Natural killer cell (primary cell): ENCODE results near the gene MYO18B. TPM values are rescaled to one million over a fixed set of nuclear protein-coding genes. Genes with fewer than 3 reads are reported as not detected.

Experiments used
- ATAC-seq, 3 donors: fragments of 150-1000 bp in 2 of 3; fragments of 200-7000 bp in 1 of 3; cut with Tn5 transposase; 1 replicate in 1 of 3; 2 replicates in 2 of 3; pipeline ENCODE4 v1.10.0; 2021; ENCODE audit warnings: mild to moderate bottlenecking in 2 of 3, moderate library complexity in 2 of 3
- DNase-seq, 2 donors: peaks; one replicate each; pipeline versions ENCODE4 v3.0.0 to v3.0.0-alpha.2; 2013 to 2021; ENCODE audit warnings: mixed read lengths in 1 of 2
- H3K27ac ChIP-seq: one replicate; pipeline ENCODE4 v1.5.1; 2013; ENCODE audit warnings: mild to moderate bottlenecking, low read length
- H3K27me3 ChIP-seq: one replicate; pipeline ENCODE4 v1.6.1; 2013; ENCODE audit warnings: low read length; ENCODE audit not compliant: control insufficient read depth, insufficient read depth
- H3K36me3 ChIP-seq: one replicate; pipeline ENCODE4 v1.6.1; 2013; ENCODE audit warnings: low read length; ENCODE audit not compliant: control insufficient read depth, insufficient read depth
- H3K4me1 ChIP-seq: one replicate; pipeline ENCODE4 v1.6.1; 2013; ENCODE audit warnings: low read length; ENCODE audit not compliant: control insufficient read depth, insufficient read depth
- H3K4me3 ChIP-seq: one replicate; pipeline ENCODE4 v1.5.1; 2013; ENCODE audit warnings: low read length
- H3K9me3 ChIP-seq: one replicate; pipeline ENCODE4 v1.6.1; 2013; ENCODE audit warnings: low read length; ENCODE audit not compliant: control insufficient read depth, insufficient read depth
- H3K27ac Mint-ChIP-seq, 2 donors: one replicate each; pipeline ENCODE4 v1.8.0; 2022; ENCODE audit warnings: mild to moderate bottlenecking in 2 of 2, mixed read lengths in 2 of 2, moderate library complexity in 1 of 2
- H3K27me3 Mint-ChIP-seq, 2 donors: one replicate each; pipeline ENCODE4 v1.8.0; 2022; ENCODE audit warnings: low read depth in 2 of 2, mixed read lengths in 2 of 2
- H3K36me3 Mint-ChIP-seq: one replicate; pipeline ENCODE4 v1.8.0; 2022; ENCODE audit warnings: mixed read lengths
- H3K4me1 Mint-ChIP-seq, 2 donors: one replicate each; pipeline ENCODE4 v1.8.0; 2022; ENCODE audit warnings: mixed read lengths in 2 of 2
- H3K4me3 Mint-ChIP-seq: one replicate; pipeline ENCODE4 v1.8.0; 2022; ENCODE audit warnings: mild to moderate bottlenecking, moderate library complexity, mixed read lengths
- H3K9me3 Mint-ChIP-seq, 2 donors: one replicate each; pipeline ENCODE4 v1.8.0; 2022; ENCODE audit warnings: mixed read lengths in 2 of 2
- CTCF ChIP-seq: fragments of 200-600 bp; IDR thresholded peaks from one replicate; pipeline ENCODE4 v1.8.0; 2022; ENCODE audit warnings: antibody characterized with exemption
- WGBS: methylation state at CpG from one replicate; pipeline ENCODE4 v1.1.7; 2013; ENCODE audit warnings: missing lambda C conversion rate; ENCODE audit not compliant: insufficient coverage; 5-methylcytosine and 5-hydroxymethylcytosine counted together
- intact Hi-C: fragments of 100-400 bp; cut with micrococcal nuclease; formaldehyde crosslinking; loops from one replicate; pipeline ENCODE4 v1.14.2; 2022
- total RNA-seq, 4 donors: library from RNA; stranded (reverse); fragments of 120-200 nt in 1 of 4; gene quantifications; one replicate each; pipeline versions ENCODE4 v1.2.3 to v1.2.4, GENCODE V29; 2013 to 2022

Gene MYO18B
- total RNA-seq, 3 donors from 2014 or later (not counting 1 experiment from before 2014, with no cell fraction given) = 0.07 to 0.14 (median 0.10) TPM

- H3K27ac ChIP-seq = no peak overlapping the region
- H3K36me3 ChIP-seq = no peaks in the 10 kb centered on the region
- H3K27me3 Mint-ChIP-seq = peaks cover 0 to 4% of the 10 kb centered on the region in 2 donors
- no peaks in the 10 kb centered on the region for H3K4me1 ChIP-seq
- no peaks in the 10 kb centered on the region for H3K27me3 ChIP-seq
- intact Hi-C loops = no loop called here
- no peak overlapping the region for H3K4me3 ChIP-seq
- whole genome bisulfite sequencing = 62% methylated on average over 6 of the region's 6 CpGs
- no peaks in the 10 kb centered on the region for H3K4me1 Mint-ChIP-seq
- no peak overlapping the region for H3K4me3 Mint-ChIP-seq
- H3K27ac Mint-ChIP-seq = no peak overlapping the region
- DNase-seq = no peak
- no peak for TF ChIP-seq CTCF
- H3K36me3 Mint-ChIP-seq = no peaks in the 10 kb centered on the region
- H3K9me3 Mint-ChIP-seq = no peaks in the 10 kb centered on the region
- ATAC-seq = no peak
- no peaks in the 10 kb centered on the region for H3K9me3 ChIP-seq
These were observed 8.7 kb downstream of the MYO18B start for GRCh38 chr22:25750569-25751173.

- Histone ChIP-seq H3K36me3 (no peaks in the 10 kb centered on the region), H3K4me1 (no peaks in the 10 kb centered on the region), H3K27me3 (no peaks in the 10 kb centered on the region), H3K9me3 (no peaks in the 10 kb centered on the region), H3K27ac (no peak overlapping the region), H3K4me3 (no peak overlapping the region)
- no peak for ATAC-seq
- TF ChIP-seq CTCF = no peak
- no peaks in the 10 kb centered on the region for H3K9me3 Mint-ChIP-seq
- no peak for DNase-seq
- intact Hi-C loops = no loop called here
- H3K4me3 Mint-ChIP-seq = no peak overlapping the region
- WGBS = 77% methylated on average over 4 of the region's 4 CpGs
- H3K36me3 Mint-ChIP-seq = no peaks in the 10 kb centered on the region
- H3K27me3 Mint-ChIP-seq = peaks cover 0 to 4% of the 10 kb centered on the region in 2 donors
- H3K4me1 Mint-ChIP-seq = no peaks in the 10 kb centered on the region
- H3K27ac Mint-ChIP-seq = no peak overlapping the region
These were observed 9.2 kb downstream of the MYO18B start for GRCh38 chr22:25751174-25751581.

- H3K36me3 Mint-ChIP-seq = no peaks in the 10 kb centered on the region
These were observed 10.7 kb downstream of the MYO18B start for GRCh38 chr22:25752615-25753214.

More at GRCh38 chr22:25752615-25753214, 10.7 kb downstream of the MYO18B start:
- H3K27ac ChIP-seq = no peak overlapping the region
- H3K27me3 Mint-ChIP-seq = peaks cover 0 to 4% of the 10 kb centered on the region in 2 donors
- H3K27me3 ChIP-seq = no peaks in the 10 kb centered on the region
- WGBS = 93% methylated on average over 48 of the region's 48 CpGs
- no peaks in the 10 kb centered on the region for H3K36me3 ChIP-seq
- no peak overlapping the region for H3K4me3 Mint-ChIP-seq
- DNase-seq = no peak
- no peak for TF ChIP-seq CTCF
- intact Hi-C loops = no loop called here
- no peak overlapping the region for H3K27ac Mint-ChIP-seq
- no peak for ATAC-seq
- H3K4me1 Mint-ChIP-seq = no peaks in the 10 kb centered on the region
- no peaks in the 10 kb centered on the region for H3K9me3 ChIP-seq
- H3K4me3 ChIP-seq = no peak overlapping the region
- H3K9me3 Mint-ChIP-seq = no peaks in the 10 kb centered on the region
- H3K4me1 ChIP-seq = no peaks in the 10 kb centered on the region
